PC-3 (cell line): ENCODE results near the gene PDS5A.

Experiments
- CTCF ChIP-seq: fragments of 300-600 bp; sonication (generic); conservative IDR thresholded peaks from 2 replicates; pipeline ENCODE4 v1.5.1; 2017; ENCODE audit warnings: antibody characterized with exemption, low read depth, mild to moderate bottlenecking, low read length
- EZH2 ChIP-seq: fragments of 300-600 bp; sonication (generic); IDR thresholded peaks from one replicate; pipeline ENCODE4 v1.6.1; 2017; ENCODE audit warnings: antibody characterized with exemption, mild to moderate bottlenecking, low read length; ENCODE audit not compliant: unreplicated experiment

GRCh38 chr4:39808231-39808749, 169.4 kb downstream of the PDS5A start:
- TF ChIP-seq CTCF: no peak
- no peak for TF ChIP-seq EZH2
